Measurements from ENCODE around the gene DOCK2.

GRCh38 chr5:169870211-169870610 lies 233.1 kb downstream of the DOCK2 start:
- TF ChIP-seq CTCF (IDR thresholded peaks at IDR 0.05; ENCODE audit: low read depth, low read length, poor library complexity, severe bottlenecking), result no peak
- TF ChIP-seq EZH2phosphoT487 (IDR thresholded peaks at IDR 0.05; ENCODE audit: borderline replicate concordance, low read length), result no peak

Measured in DOHH2 (cell line).